Lung microvascular endothelial cell (primary cell): ENCODE measurements around the gene SHISAL1. TPM values are rescaled to one million over a fixed set of nuclear protein-coding genes. Genes with fewer than 3 reads are reported as not detected.
A peak's percentile ranks its signal among the peaks of the same experiment; 100 is the strongest.
"Not testable (repeated sequence)": the region's sequence is repeated elsewhere in the genome, so short reads cannot be mapped to it uniquely, and the experiment has no call there.

Source experiments
- DNase-seq, 2 donors: peaks; one replicate each; pipeline versions ENCODE4 v3.0.0 to v3.0.0-alpha.2; 2010; ENCODE audit warnings: low read depth in 2 of 2
- total RNA-seq: library from RNA; depleted of rRNA; stranded (reverse); fragments of >200 nt; gene quantifications from 2 replicates; pipeline ENCODE4 v1.2.1, GENCODE V29; 2014

SHISAL1 gene
- total RNA-seq, 1 donor from 2014 or later = under 0.01 TPM

DNA sequence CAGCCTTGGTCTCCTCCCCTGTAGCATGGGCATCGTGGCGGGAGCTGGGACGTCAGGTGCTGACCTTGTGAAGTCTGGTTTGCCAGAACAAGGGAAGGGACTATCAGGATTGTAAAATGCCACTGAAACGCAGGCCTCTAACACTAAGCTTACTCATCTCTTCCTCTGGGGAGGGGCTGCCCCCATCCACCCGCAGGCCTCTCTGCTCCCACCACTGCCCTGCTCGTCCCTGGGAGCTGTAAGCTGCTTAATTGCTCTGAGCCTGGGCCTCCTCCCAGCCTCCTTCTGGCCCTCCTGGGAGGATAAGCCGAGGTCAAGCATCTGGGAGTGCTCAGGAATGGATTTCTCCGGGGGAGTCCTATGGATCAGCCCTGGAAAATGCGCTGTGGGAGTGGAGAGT, 8.4 kb downstream of the SHISAL1 start:
- peak in 1 of 2 donors; percentile 50 for DNase-seq

DNA sequence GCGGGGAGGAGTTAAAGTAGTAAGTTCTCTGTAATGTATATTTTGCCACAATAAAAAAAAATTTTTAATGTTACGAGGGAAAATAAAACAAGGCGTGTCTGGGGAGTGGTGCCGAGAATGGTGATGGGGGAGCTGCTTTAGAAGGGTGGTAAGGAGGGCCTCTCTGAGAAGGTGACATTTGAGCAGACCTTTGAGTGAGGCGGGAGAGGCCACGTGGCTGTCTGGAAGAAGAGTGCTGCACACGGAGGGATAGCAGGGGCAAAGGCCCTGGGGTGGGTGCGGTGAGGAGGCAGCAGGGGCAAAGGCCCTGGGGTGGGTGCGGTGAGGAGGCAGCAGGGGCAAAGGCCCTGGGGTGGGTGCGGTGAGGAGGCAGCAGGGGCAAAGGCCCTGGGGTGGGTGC, 10.4 kb downstream of the SHISAL1 start:
- not testable (repeated sequence) for DNase-seq

DNA sequence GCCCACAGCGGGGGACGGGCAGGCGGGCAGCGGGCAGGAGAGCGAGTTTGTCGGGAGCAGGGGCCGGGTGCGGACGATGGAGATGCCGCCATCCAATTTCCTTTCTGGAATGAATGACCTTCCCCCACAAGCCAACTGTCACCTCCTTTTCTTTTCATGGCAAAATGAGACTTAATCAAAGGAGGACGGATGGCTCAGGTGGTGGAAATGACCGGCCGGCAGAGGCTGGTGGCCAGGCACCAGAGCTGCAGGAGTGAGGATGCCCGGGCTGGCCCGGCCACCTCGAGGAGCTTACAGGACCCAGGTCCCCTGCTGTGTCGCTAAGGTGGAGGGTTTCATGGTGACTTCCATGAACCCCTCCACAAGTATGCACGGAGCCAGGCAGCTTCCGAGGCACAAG, 11.7 kb downstream of the SHISAL1 start:
- no peak for DNase-seq

DNA sequence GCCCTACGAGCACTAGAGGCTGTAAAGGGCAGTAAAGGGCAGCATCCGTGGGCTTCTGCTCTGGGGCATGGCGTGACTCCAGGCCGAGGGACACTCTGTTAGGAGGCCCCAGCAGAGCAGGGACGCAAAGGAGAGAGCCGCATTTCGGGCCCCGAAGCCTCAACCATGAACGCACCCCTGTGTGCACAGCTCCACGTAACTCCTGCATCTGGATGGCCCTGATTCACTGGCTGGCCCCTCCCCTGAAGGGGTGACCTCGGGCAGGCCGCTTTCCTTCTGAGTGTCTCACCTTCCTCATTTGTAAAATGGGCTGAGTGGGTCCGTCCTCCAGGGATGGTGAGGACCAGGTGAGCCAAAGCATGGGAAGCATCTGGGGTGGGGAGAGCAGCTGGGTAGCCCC, 13.6 kb downstream of the SHISAL1 start:
- DNase-seq = no peak

DNA sequence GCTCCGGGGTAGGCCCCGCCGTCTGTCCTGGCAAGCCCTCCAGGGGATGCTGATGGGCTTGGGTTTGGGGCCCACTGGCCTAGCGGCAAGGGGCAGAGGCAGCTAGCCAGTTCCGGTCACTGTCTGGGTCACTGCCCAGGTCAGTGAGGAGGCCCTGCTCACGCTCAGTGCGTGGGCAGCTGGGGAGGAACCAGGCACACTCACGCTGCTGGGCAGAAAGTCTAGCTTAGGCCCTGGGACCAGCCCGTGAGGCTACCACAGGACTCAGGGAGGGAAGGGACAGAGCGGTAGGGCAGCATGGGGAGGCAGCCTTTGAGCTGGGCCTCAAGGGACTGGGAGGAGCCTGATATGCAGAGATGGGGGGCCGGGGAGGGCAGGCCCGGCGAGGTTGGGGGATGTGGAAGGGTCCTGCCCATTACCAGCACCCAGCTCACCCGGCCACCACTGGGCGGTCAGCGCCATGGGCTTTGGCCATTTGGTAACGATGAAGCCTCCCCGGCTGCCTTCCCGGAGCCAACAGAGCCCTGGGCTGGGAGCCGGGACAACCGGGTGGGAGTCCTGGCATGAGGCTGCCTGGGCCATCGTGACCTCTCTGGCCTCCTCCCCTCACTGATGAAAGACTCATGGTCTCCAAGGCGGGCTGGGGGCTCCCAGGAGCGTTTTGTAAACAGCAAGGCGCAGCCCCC, 14.2 kb downstream of the SHISAL1 start:
- DNase-seq = no peak

DNA sequence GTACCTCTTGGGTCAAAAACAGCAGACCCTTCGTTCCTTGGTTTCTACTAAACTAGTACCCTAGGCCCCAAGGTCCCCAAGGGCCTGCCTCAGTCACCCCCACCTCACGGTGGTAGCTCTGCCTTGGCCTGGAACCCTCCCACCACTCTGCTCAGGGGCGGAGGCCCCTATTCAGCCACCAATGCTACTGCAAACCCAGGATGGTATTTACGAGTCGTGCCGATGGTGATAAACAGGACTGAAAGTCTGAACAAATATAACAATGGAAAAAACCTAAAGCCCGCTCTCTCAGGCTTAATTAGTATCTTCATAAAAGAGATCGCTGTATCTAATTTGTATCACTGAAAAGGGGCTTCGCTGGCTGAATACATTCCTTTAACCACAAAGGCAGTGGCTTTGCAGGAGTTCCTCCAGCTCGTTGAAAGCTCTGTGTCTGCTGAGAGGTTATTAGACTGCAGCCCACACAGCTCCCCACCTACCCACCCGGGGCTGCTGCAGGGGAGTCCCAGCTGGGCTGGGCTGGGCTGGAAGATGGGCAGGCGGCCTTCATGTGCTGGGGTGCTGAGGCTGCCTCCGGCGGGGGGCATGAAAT, 15.2 kb downstream of the SHISAL1 start:
- no peak for DNase-seq

DNA sequence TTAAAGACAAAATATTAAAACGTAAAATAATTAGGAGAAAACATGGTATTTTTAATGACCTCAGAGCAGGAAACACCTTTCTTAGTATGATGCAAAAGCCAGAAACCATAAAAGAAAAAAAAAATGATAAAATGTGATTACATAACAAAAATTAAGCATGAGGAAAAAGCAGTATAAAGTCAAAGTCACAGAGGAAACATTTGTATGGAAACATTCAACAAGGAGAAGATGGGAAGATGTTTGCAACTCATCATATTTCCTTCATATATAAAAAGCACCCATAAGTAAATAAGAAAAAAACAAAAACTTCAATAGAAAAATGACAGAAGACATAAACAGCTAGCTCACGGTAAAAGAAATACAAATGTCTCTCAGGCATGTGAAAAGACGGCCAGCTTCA, 17.3 kb downstream of the SHISAL1 start:
- DNase-seq = no peak

DNA sequence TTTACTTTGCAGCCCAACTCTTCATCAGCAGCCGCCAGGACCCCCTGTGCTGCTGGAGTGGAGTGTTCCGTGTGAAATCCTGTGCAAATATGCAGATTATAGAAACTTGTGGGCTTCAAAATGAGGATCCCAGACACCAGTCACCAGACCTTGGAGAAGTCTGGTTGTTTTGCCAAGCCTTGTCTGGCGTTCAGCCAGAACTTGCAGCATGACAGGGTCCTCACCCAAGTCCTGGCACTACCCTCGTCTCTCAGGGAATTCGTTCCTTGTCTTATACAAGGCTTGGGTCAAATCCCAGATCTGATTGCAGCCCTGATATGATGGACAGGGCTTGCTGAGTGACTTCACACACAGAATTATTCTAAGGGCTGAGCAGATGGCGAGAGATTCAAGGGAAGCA, 18.9 kb downstream of the SHISAL1 start:
- DNase-seq = no peak

DNA sequence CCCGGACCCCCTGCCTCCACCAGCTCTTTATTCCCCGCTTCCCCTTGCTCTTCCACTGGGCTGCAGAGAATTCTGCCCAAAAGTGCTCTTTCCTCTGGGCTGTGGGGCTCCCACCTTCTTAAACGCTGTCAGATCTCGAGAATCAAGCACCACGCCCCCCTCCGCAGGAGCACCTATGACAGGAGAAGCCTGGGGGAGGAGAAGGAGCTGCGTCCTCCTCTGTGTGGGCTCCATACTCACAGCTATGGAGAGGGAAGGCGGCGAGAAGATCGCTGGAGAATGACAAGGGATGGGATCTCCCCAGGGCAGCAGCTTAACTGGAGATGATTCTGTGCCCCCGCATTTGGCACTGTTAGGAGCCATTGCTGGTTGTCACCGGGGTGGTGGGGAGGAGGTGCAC, 19.7 kb downstream of the SHISAL1 start:
- no peak for DNase-seq

DNA sequence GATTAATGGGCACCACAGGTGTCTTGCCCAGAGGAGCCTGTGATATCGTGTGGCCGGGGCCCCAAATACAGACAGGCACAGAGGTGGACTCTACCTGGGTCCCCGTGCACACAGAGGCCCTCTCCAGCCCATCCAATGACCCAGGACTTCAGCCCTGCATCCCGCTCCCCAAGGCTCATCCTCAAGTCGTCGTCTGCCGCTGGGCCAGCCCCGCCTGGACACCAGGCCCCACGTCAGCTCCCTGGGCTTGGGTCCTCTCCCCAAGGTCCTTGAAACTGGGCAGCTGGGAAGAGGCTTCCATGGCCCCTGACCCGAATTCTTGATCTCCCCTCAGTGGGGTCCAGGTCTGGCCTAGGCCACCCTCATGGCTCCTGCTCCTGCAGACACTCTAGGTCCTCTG, 20.2 kb downstream of the SHISAL1 start:
- DNase-seq = no peak

DNA sequence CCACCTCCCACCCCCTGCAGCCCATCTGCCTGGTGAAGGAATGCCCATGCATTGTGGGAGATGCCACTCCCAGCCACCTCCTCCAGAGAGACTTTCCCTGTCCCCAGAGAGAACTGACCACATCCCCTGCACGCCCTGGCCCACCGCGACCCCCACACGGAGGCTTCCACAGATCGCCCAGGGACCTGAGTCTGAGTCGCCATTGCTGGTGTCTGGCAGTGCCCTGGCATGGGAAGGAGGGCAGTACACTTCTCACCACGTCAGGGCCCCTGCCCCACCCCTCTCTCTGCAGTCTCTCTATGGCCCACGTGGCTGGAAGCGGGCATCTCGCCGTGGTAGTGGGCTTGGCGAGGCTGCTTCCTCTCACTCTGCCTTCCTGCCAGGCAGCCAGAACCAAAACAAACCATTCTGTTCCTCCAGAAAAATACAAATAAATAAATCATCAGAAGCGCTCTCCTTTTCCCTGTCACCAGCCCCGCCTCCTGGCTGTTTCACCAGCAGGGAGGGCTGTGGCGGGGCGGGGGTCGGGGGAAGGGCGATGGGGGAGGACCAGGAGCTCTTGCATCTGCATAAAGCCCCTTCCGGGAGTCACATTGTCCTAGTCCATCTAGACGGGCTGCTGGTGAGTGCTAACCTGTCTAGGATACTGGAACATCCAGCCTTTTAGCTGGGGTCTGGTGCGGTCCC, 20.9 kb downstream of the SHISAL1 start:
- no peak for DNase-seq

DNA sequence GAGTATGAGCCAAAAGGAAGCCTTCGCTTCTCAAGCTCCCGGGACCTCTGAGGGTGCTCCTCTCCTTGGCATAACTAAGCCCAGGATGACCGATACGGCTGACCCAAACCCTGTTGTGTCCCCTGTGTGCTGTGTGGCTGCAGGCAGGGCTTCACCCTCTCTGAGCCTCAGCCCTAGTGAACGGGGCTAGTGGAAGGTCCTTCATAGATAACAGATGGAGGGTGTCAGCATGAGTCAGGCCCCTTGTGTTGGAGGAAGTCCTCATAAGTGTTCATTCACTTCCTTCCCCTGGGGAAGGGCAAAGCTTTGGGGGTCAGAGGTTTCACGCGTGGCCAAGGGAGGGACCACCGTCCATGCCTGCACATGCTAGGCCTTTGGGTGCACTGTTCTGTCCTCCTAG, 21.5 kb downstream of the SHISAL1 start:
- DNase-seq = peak in 1 of 2 donors; percentile 56

DNA sequence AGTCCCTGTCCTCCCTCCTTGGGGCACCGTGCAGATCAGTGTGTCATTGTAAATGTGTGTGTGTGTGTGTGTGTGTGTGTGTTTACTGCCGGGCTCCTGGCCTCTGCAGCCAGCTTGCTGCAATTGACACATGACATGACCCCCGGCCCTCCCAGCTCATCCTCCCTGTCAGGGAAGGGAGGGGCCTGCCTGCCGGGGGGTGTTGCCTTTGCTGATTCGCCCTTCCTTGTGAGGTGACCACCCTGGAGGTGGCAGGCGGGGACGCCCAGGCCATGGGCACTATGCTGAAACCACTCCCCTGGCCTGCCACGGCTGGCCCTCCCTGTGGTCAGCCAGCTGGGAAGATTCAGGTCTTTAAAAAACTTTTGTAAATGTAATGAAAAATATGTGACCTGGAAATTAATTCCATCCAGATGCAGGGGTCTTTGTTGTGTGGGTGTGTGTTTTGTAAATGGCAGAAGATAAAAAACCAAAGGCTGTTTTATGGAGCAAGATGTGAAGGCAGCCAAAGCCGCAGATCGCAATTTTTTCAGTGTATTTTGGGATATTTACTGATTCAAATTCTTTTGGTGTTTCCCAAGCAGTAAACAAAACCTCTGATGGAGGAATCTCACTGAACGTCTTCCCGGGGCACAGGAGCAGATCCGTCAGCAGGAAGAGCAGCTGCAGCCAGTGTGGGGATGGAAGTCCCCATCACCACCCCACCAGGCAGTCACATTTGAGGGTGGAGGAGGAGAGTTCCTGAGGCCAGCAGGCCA, 23.2 kb downstream of the SHISAL1 start:
- DNase-seq = peak in 1 of 2 donors; percentile 6

DNA sequence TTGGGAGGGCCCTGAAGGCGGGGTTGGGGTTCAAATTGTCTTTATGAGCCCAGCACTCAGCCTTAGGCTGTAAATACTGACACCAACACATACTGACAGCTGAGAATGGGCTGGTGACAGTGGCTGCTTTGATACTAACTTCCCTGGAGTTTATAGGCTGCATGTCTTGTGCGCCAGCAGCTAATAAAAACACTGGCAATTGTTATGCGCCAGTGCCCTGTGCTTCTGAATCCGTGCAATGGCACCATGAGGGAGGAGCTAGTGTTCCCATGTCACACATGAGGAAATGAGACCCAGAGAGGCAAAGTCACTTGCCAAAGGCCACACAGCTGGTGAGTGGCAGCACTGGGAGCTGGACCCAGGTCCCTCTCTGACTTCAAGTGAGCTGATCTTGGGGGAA, 23.8 kb downstream of the SHISAL1 start:
- no peak for DNase-seq

DNA sequence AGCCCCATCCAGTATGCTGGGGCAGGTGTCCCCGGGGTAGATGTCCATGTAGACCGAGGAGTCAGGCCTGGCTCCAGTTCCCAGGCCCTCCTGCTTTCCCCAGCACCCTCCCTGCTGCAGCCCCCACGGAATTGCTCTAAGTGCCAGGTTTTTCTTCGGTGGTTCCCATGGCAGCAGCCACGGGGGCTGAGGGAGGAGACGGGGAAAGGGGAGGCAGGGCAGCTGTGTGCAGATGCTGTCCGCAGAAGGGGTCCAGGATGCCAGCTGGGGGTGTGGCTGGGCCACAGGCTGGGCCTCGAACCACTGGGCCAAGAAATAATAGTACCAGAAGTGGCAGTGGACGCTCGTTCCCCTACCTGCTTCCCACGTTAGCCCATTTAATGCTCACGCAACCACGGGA, 25.0 kb downstream of the SHISAL1 start:
- DNase-seq = no peak

DNA sequence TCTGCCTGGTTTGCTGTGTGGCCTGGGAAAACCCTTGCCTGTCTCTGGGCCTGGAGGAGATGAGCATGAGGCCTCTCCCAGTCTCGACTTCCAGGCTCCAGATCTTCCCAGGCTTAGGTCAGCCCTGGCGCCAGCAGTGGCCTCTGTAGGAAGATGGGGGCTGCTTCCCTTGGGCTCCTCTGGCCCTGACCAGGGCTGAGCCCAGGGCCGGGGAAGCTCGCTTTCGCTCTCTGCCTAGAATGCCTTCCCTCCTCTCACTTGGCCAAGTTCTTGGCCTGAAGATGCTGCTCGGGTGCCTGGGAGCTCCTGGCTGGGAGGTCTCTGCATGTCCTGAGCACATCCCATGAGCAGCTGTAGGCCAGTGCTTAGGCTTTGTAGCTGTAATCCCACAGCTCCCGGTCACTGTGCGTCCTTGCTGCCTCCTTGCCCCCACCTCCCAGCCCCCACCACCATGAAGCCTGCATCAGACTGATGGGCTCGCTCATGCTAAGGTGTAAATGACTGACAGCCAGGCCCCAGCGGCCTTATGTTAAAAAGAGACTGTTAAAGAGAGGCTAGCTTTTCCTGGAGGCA, 25.5 kb downstream of the SHISAL1 start:
- DNase-seq = no peak

DNA sequence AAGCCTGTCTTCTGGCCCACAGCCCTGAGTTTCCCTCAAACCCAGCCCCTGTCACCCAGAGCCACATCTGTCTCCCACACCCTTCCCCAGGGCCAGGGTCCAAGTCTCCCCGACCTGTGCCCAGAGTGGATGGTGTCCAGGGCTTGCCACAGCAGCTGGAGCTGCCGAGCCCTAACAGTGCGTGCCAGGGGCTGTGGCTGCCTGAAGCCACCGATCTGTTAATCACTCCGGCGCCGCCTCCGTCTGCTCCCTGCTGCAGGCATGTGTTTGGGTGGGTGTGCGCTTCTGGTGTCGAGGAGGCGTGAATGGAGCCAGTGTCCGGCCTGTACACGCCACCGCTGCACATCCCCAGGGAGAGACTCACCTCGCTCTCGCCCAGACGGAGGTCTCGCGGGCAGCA, 26.1 kb downstream of the SHISAL1 start:
- DNase-seq = no peak

DNA sequence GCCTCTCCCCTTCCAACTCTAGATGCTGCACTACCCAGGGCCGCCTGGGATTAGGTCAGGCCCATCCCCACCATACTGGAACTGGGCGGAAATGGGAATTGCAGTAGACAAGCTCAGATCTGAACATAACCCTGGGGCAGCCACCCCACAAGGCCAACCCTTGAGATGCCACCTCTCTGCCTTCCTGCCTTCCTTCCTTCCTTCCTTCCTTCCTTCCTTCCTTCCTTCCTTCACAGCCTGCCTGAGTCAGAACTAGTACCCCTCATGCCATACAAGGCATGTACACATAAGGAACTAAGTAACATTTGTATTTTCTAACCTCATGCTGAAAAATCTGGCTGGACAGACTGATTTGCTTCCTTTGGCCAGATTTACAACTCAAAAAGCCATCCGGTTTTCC, 28.0 kb downstream of the SHISAL1 start:
- no peak for DNase-seq

DNA sequence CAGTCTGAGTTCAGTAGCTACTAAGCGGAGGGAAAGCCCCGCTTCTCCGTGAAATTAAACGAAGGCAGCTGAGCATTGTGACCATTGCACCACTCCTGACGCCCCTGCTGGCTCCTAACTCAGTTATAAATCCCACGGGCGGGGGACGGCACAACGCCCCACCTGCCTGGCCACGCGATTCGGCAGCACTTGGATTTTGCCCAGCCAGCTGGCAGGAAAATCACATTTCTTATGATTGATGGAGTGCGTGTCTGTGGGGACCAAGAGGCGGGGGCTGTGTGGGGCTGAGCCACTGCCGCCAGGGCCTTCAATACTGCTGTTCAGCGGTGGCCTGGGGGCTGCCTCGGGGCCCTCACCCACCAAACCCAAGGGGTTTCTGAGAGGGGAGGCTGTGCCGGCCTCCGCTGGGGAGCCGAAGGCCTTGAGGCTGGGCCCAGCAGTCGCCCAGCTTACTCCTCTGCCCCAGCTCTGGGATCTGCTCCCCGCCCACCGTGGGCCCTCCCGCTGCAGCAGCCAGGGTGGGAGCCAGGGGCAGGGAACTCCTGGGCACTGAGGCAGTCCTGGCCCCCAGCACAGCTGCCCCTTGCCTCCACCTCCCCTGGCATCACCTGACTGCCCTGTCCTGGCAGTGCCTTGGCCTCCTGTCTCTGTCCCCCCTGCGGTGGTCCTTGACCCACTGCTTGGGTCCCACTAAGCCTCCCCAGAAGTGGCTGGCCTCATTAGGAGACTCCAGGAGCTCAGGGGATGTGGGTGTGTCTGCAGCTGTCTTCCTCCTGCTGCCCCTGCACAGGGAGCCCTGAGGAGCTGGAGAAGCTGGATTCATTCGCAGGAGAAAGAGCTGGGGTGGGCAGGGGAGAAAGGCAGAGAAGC, 30.7 kb downstream of the SHISAL1 start:
- no peak for DNase-seq

DNA sequence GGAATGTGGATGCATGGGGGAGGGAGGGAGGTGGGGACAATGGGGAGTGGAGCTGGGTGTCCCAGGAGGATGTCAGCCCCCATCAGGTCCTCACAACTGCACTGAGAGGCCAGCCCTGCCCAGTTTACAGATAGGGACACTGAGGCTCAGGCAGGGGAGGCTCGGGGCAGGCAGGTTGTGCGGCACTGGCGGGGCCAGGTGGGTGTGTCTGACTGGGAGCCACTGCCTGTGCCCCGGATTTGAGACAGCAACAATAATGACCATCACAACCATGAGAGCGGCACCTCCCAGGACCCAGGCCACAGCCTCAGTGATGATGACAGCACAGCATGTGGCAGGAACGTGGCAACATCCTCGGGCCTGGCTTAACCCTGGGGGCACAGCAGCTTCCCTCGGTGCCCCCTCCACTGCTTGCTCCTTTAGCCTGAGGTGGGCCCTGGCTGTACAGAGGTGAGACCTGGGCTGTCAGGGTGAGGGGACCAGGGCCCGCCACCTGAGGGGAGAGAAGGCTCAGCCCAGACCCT, 32.0 kb downstream of the SHISAL1 start:
- no peak for DNase-seq

DNA sequence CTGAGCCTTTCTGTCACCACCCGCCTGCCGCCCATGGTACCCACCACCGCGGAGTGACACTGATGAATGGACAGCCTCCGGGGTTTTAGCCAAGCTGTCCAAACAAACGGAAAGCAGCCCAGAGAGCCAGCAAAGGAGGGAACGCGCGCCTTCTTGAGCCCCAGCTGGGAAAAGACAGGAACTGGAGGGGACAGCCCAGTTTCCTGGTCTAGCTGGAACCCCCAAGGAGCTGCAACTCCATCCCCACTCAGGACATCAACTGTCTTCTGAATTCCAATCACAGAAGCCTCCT, 33.7 kb downstream of the SHISAL1 start:
- no peak for DNase-seq
